Skin epidermis (tissue), 12 donors: ENCODE data around the gene DSG1.
"Not testable (repeated sequence)": the region's sequence is repeated elsewhere in the genome, so short reads cannot be mapped to it uniquely, and the experiment has no call there.

Experiments
- H3K27ac ChIP-seq, 21 experiments: fragments of 200-600 bp; sonication (generic) in 11 of 21; one replicate each; pipeline ENCODE4 v1.5.0; 2020; ENCODE audit warnings: mild to moderate bottlenecking in 3 of 21, inconsistent platforms in 2 of 21, moderate library complexity in 2 of 21
- H3K4me3 ChIP-seq, 7 experiments: fragments of 200-600 bp; sonication (generic) in 2 of 7; one replicate each; pipeline ENCODE4 v1.5.0; 2020; ENCODE audit warnings: inconsistent platforms in 2 of 7, mild to moderate bottlenecking in 2 of 7, moderate library complexity in 1 of 7

DSG1 gene

GRCh38 chr18:31317860-31318259 is at the start of gene DSG1:
DSG1 (plus strand) TSS chr18:31318160; CDS start chr18:31318301, 141 bp downstream.
- Histone ChIP-seq H3K4me3 (peak within 1 kb of the TSS; percentile 13 to 36 (median 23)), H3K27ac (peak within 1 kb of the TSS in 20 of 21 experiments; percentile 31 to 83 (median 68))

- H3K27ac ChIP-seq, result peak overlapping the region in 12 of 21 experiments; percentile 2 to 70 (median 49)
Measured at GRCh38 chr18:31268985-31269406, 49.0 kb upstream of the DSG1 start.

GRCh38 chr18:31269566-31269965 is 48.4 kb upstream of the DSG1 start:
- H3K4me3 ChIP-seq, result no peak overlapping the region
- peak overlapping the region in 12 of 21 experiments; percentile 7 to 70 (median 42) for H3K27ac ChIP-seq

More at GRCh38 chr18:31268985-31269406, 49.0 kb upstream of the DSG1 start:
- H3K4me3 ChIP-seq, result no peak overlapping the region

GRCh38 chr18:31270578-31270977 is 47.4 kb upstream of the DSG1 start:
- H3K4me3 ChIP-seq, result no peak overlapping the region
- H3K27ac ChIP-seq, result no peak overlapping the region

GRCh38 chr18:31273812-31274527 is 44.0 kb upstream of the DSG1 start:
- Histone ChIP-seq H3K4me3 (no peak overlapping the region), H3K27ac (peak overlapping the region in 16 of 21 experiments; percentile 5 to 77 (median 63))

GRCh38 chr18:31274931-31275330 is 43.0 kb upstream of the DSG1 start:
- H3K27ac ChIP-seq, result peak overlapping the region in 18 of 21 experiments; percentile 9 to 77 (median 62)
- H3K4me3 ChIP-seq, result no peak overlapping the region

- Histone ChIP-seq H3K4me3 (no peak overlapping the region), H3K27ac (peak overlapping the region in 19 of 21 experiments; percentile 9 to 74 (median 61))
Measured at GRCh38 chr18:31275722-31276463, 42.1 kb upstream of the DSG1 start.

- Histone ChIP-seq H3K4me3 (no peak overlapping the region), H3K27ac (no peak overlapping the region)
Measured at GRCh38 chr18:31278609-31279071, 39.3 kb upstream of the DSG1 start.

GRCh38 chr18:31280502-31280901 is 37.5 kb upstream of the DSG1 start:
- no peak overlapping the region for H3K4me3 ChIP-seq
- H3K27ac ChIP-seq, result no peak overlapping the region

GRCh38 chr18:31281437-31281836 is 36.5 kb upstream of the DSG1 start:
- no peak overlapping the region for H3K27ac ChIP-seq
- H3K4me3 ChIP-seq, result no peak overlapping the region

- not testable (repeated sequence) for H3K4me3 ChIP-seq, H3K27ac ChIP-seq
Measured at GRCh38 chr18:31289446-31289845, 28.5 kb upstream of the DSG1 start.

GRCh38 chr18:31291688-31292087 is 26.3 kb upstream of the DSG1 start:
- Histone ChIP-seq H3K4me3 (no peak overlapping the region), H3K27ac (no peak overlapping the region)

- peak overlapping the region in 13 of 21 experiments; percentile 13 to 80 (median 58) for H3K27ac ChIP-seq
- H3K4me3 ChIP-seq, result no peak overlapping the region
Measured at GRCh38 chr18:31294199-31294747, 23.7 kb upstream of the DSG1 start.

GRCh38 chr18:31297248-31297647 is 20.7 kb upstream of the DSG1 start:
- Histone ChIP-seq H3K4me3 (no peak overlapping the region), H3K27ac (peak overlapping the region in 2 of 21 experiments; percentile 25 to 26)

GRCh38 chr18:31301201-31301655 is 16.7 kb upstream of the DSG1 start:
- peak overlapping the region in 9 of 21 experiments; percentile 21 to 61 (median 47) for H3K27ac ChIP-seq
- H3K4me3 ChIP-seq, result no peak overlapping the region

GRCh38 chr18:31302991-31303390 is 15.0 kb upstream of the DSG1 start:
- Histone ChIP-seq H3K4me3 (no peak overlapping the region), H3K27ac (peak overlapping the region in 3 of 21 experiments; percentile 48 to 50 (median 48))

- H3K27ac ChIP-seq, result peak overlapping the region in 11 of 21 experiments; percentile 4 to 59 (median 44)
- H3K4me3 ChIP-seq, result no peak overlapping the region
Measured at GRCh38 chr18:31303771-31304170, 14.2 kb upstream of the DSG1 start.

GRCh38 chr18:31309115-31309514 is 8.8 kb upstream of the DSG1 start:
- Histone ChIP-seq H3K4me3 (no peak overlapping the region), H3K27ac (no peak overlapping the region)

GRCh38 chr18:31316974-31317373 is 986 bp upstream of the DSG1 start:
- peak overlapping the region in 1 of 7 experiments; percentile 26 for H3K4me3 ChIP-seq
- peak overlapping the region in 11 of 21 experiments; percentile 6 to 83 (median 73) for H3K27ac ChIP-seq

- H3K27ac ChIP-seq, result peak overlapping the region in 8 of 21 experiments; percentile 38 to 83 (median 77)
Measured at GRCh38 chr18:31321719-31322118, 3.8 kb downstream of the DSG1 start.

More at GRCh38 chr18:31321719-31322118, 3.8 kb downstream of the DSG1 start:
- H3K4me3 ChIP-seq, result peak overlapping the region in 3 of 7 experiments; percentile 8 to 36 (median 33)
